ENCODE results near the gene MLPH.

The MLPH gene

GRCh38 chr2:237547841-237548416, 60.9 kb downstream of the MLPH start:
- H3K27ac ChIP-seq (replicated peaks): no peak overlapping the region
- no peak overlapping the region for H3K4me3 ChIP-seq (replicated peaks; ENCODE audit: insufficient read depth, low read length)
- peaks cover 4% of the 10 kb centered on the region for H3K27me3 ChIP-seq (ENCODE audit: insufficient read depth, poor library complexity, severe bottlenecking)
- DNase-seq (ENCODE audit: low read depth in 1 of 2, low spot score in 1 of 2): no peak
- TF ChIP-seq GABPA (IDR thresholded peaks at IDR 0.05; ENCODE audit: low read depth) (no peak), REST (IDR thresholded peaks at IDR 0.05; ENCODE audit: insufficient replicate concordance, low read depth) (peak; percentile 81)

GRCh38 chr2:237549216-237549615, 62.2 kb downstream of the MLPH start:
- Histone ChIP-seq H3K27ac (replicated peaks) (no peak overlapping the region), H3K27me3 (ENCODE audit: insufficient read depth, poor library complexity, severe bottlenecking) (peaks cover 4% of the 10 kb centered on the region), H3K4me3 (replicated peaks; ENCODE audit: insufficient read depth, low read length) (no peak overlapping the region)
- TF ChIP-seq POLR2AphosphoS5 (IDR thresholded peaks at IDR 0.05; ENCODE audit: low read depth): no peak
- no peak for TF ChIP-seq GABPA (IDR thresholded peaks at IDR 0.05; ENCODE audit: low read depth)
- TF ChIP-seq REST (IDR thresholded peaks at IDR 0.05; ENCODE audit: insufficient replicate concordance, low read depth): no peak
- TF ChIP-seq CTCF (IDR thresholded peaks at IDR 0.05; ENCODE audit: insufficient read depth, low read length): no peak
- no peak for TF ChIP-seq SPI1 (IDR thresholded peaks at IDR 0.05; ENCODE audit: borderline replicate concordance, low read depth)
- DNase-seq (ENCODE audit: low read depth in 1 of 2, low spot score in 1 of 2): no peak

GRCh38 chr2:237549643-237550415, 62.8 kb downstream of the MLPH start:
- DNase-seq (ENCODE audit: low read depth in 1 of 2, low spot score in 1 of 2): no peak
- H3K27me3 ChIP-seq (ENCODE audit: insufficient read depth, poor library complexity, severe bottlenecking): peaks cover 4% of the 10 kb centered on the region
- H3K27ac ChIP-seq (replicated peaks): no peak overlapping the region
- TF ChIP-seq CTCF (IDR thresholded peaks at IDR 0.05; ENCODE audit: insufficient read depth, low read length) (no peak), SPI1 (IDR thresholded peaks at IDR 0.05; ENCODE audit: borderline replicate concordance, low read depth) (no peak), POLR2AphosphoS5 (IDR thresholded peaks at IDR 0.05; ENCODE audit: low read depth) (no peak), REST (IDR thresholded peaks at IDR 0.05; ENCODE audit: insufficient replicate concordance, low read depth) (no peak), GABPA (IDR thresholded peaks at IDR 0.05; ENCODE audit: low read depth) (no peak)
- no peak overlapping the region for H3K4me3 ChIP-seq (replicated peaks; ENCODE audit: insufficient read depth, low read length)

All from HL-60 (cell line).